CD4-positive, CD25-positive, alpha-beta regulatory T cell (primary cell): ENCODE results near the gene KIF22. TPM values are rescaled to one million over a fixed set of nuclear protein-coding genes. Genes with fewer than 3 reads are reported as not detected.

Experiments
- ATAC-seq, 2 donors: fragments of 150-1000 bp; cut with Tn5 transposase; one replicate each; pipeline ENCODE4 v1.10.0; 2021; ENCODE audit warnings: low read depth in 2 of 2, moderate number of reproducible peaks in 2 of 2, moderate library complexity in 1 of 2
- DNase-seq, 3 donors: peaks; one replicate each; pipeline versions ENCODE4 v3.0.0 to v3.0.0-alpha.2; 2012 to 2022; ENCODE audit warnings: mixed read lengths in 1 of 3
- H3K27ac ChIP-seq: one replicate; pipeline ENCODE4 v1.7.0; 2013; ENCODE audit warnings: mild to moderate bottlenecking, low read length; ENCODE audit not compliant: insufficient read depth, poor library complexity, severe bottlenecking
- H3K27me3 ChIP-seq: one replicate; pipeline ENCODE4 v1.7.0; 2013; ENCODE audit warnings: low read length; ENCODE audit not compliant: control insufficient read depth, insufficient read depth
- H3K36me3 ChIP-seq: one replicate; pipeline ENCODE4 v1.7.0; 2013; ENCODE audit warnings: mild to moderate bottlenecking, low read length, moderate library complexity; ENCODE audit not compliant: control insufficient read depth, insufficient read depth
- H3K4me1 ChIP-seq: 2 replicates; pipeline ENCODE4 v1.7.0; 2013; ENCODE audit warnings: mild to moderate bottlenecking, low read length; ENCODE audit not compliant: insufficient read depth, control insufficient read depth, poor library complexity, severe bottlenecking
- H3K4me3 ChIP-seq: one replicate; pipeline ENCODE4 v1.7.0; 2013; ENCODE audit warnings: low read depth, mild to moderate bottlenecking, low read length, moderate library complexity
- H3K9me3 ChIP-seq, 2 experiments: 1 replicate in 1 of 2; 2 replicates in 1 of 2; pipeline ENCODE4 v1.7.0; 2013; ENCODE audit warnings: low read length in 2 of 2, mild to moderate bottlenecking in 1 of 2, moderate library complexity in 1 of 2; ENCODE audit not compliant: control insufficient read depth in 2 of 2
- H3K27ac Mint-ChIP-seq, 3 donors: one replicate each; pipeline ENCODE4 v1.8.0; 2020 to 2022; ENCODE audit warnings: mild to moderate bottlenecking in 3 of 3, mixed read lengths in 3 of 3, moderate library complexity in 2 of 3
- H3K27me3 Mint-ChIP-seq: one replicate; pipeline ENCODE4 v1.8.0; 2022; ENCODE audit warnings: mild to moderate bottlenecking, mixed read lengths
- H3K36me3 Mint-ChIP-seq: one replicate; pipeline ENCODE4 v1.8.0; 2020; ENCODE audit warnings: mixed read lengths
- H3K4me1 Mint-ChIP-seq, 4 donors: one replicate each; pipeline ENCODE4 v1.8.0; 2020 to 2022; ENCODE audit warnings: mixed read lengths in 4 of 4, mild to moderate bottlenecking in 1 of 4
- H3K4me3 Mint-ChIP-seq, 4 donors: one replicate each; pipeline ENCODE4 v1.8.0; 2020 to 2022; ENCODE audit warnings: mild to moderate bottlenecking in 4 of 4, mixed read lengths in 4 of 4, moderate library complexity in 3 of 4
- H3K9me3 Mint-ChIP-seq, 7 donors: one replicate each; pipeline ENCODE4 v1.8.0; 2020 to 2022; ENCODE audit warnings: mixed read lengths in 7 of 7, mild to moderate bottlenecking in 3 of 7, moderate library complexity in 2 of 7
- polyA plus RNA-seq, 4 donors: library from polyadenylated mRNA; unstranded; fragments of 300-500 nt; fragmentation: Illumina TruSeq; gene quantifications; one replicate each; pipeline ENCODE4 v1.2.3, GENCODE V29; 2021
- total RNA-seq: library from RNA; stranded (reverse); gene quantifications from one replicate; pipeline ENCODE4 v1.2.3, GENCODE V29; 2022

The KIF22 gene
- total and polyA plus RNA-seq, 5 donors from 2014 or later = 49.4 to 89.1 (median 58.4) TPM

DNA sequence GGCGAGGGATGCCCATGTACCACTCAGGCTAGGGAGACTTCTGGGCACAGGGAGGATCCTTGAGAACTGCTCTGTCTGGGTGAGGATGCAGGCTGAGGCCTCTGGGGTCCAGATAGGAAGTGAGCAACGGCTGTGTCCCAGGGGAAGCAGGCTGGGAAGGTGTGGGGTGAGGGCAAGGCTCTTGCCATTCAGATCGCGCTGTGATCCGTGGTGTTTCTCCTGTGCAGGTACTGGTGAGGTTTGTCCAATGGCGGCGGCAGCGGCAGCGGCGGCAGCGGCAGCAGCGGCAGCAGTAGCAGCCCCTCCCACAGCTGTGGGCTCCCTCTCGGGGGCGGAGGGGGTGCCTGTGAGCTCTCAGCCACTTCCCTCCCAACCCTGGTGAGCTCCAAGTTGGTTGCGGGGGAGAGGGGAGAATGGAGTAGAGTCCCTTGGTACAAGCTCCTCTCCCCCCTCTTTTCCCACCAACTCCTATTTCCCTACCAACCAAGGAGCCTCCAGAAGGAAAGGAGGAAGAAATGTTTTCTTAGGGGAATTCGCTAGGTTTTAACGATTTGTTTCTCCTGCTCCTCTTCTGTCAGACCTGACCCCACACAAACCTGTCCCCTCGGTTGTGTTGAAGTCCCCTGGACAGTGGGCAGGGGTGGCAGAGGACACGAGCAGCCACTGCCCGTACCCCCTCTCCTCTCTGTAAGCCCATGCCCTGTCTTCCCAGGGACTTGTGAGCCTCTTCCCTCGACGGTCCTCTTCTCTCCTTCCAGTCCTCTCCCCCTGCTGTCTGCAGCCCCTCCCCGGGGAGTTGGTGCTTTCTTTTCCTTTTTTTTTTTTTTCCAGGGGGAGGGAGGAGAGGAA lies 19.5 kb downstream of the KIF22 start:
- Mint-ChIP-seq H3K27me3 (peaks cover 23% of the 10 kb centered on the region), H3K9me3 (no peaks in the 10 kb centered on the region), H3K4me1 (peaks cover 0 to 65% (median 36%) of the 10 kb centered on the region in 4 donors), H3K4me3 (peak overlapping the region; percentile 86 to 91 (median 90)), H3K36me3 (peaks cover 7% of the 10 kb centered on the region), H3K27ac (peak overlapping the region in 2 of 3 donors; percentile 87 to 89)
- Histone ChIP-seq H3K27ac (peak overlapping the region; percentile 90), H3K36me3 (peaks cover 4% of the 10 kb centered on the region), H3K4me3 (no peak overlapping the region), H3K4me1 (peaks cover 62% of the 10 kb centered on the region), H3K27me3 (no peaks in the 10 kb centered on the region), H3K9me3 (no peaks in the 10 kb centered on the region)
- no peak for ATAC-seq
- DNase-seq = no peak

DNA sequence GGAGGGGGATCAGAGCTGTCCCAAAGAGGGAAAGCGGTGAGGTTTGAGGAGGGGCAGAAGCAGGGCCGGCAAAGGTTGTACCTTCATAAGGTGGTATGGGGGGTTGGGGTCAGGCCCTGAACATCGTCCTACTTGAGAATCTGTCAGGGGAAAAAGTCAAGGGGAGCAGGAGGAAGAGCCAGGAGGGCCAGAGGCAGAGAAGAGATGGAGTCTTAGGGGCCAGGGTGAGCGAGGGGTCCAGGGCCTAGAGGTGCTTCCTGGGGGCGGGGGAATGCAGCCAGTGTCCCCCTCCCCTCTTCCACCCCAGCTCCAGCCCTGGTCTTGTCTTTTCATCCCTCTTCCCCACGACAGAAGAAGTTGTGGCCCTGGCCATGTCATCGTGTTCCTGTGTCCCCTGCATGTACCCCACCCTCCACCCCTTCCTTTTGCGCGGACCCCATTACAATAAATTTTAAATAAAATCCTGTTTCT lies 20.2 kb downstream of the KIF22 start:
- Histone ChIP-seq H3K4me3 (peak overlapping the region; percentile 65), H3K27me3 (no peaks in the 10 kb centered on the region), H3K36me3 (peaks cover 4% of the 10 kb centered on the region), H3K9me3 (no peaks in the 10 kb centered on the region), H3K4me1 (peaks cover 67% of the 10 kb centered on the region), H3K27ac (peak overlapping the region; percentile 90)
- DNase-seq (no peak), ATAC-seq (no peak)
- Mint-ChIP-seq H3K36me3 (peaks cover 4% of the 10 kb centered on the region), H3K9me3 (peaks cover 0 to 1% (median 0%) of the 10 kb centered on the region in 7 donors), H3K4me1 (peaks cover 2 to 66% (median 37%) of the 10 kb centered on the region in 4 donors), H3K27me3 (peaks cover 23% of the 10 kb centered on the region), H3K4me3 (peak overlapping the region; percentile 89 to 96 (median 90)), H3K27ac (peak overlapping the region; percentile 87 to 92 (median 89))

DNA sequence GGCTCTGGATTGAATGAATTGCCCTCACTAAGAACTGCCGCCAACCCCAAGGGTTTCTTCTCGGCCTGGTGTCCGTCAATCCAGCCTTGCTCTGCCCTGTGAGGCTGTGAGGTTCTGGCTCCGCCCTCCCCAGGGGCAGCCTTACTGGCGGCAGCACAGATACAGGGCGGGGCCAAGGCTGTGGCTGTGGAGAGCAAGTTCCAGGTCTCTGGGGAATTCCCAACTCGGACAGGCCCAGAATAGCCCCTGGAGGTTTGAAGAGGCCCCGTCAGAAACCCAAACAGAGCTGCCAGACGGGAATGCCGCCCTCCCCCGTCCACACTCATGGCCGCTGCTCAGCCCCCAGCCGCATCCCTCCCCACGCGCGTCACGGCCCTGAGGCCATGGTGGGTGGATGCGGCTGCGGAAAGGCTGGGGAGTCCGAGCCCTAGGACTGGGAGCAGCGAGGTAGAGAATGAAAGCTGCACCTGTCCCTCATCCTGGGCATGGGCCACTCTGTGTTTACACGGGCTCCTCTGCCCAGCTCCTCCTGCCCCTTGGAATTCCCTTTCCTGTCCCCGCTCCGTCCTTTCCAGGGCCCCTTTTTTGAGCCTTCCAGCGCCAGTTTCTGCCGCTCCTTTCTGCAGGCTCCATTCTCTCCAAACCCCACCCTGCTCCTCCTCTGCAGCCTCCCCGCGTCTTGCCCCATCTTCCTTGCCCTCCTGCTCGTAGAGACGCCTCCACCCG lies 20.8 kb downstream of the KIF22 start:
- Mint-ChIP-seq H3K4me1 (peaks cover 5 to 69% (median 40%) of the 10 kb centered on the region in 4 donors), H3K36me3 (peaks cover 4% of the 10 kb centered on the region), H3K27ac (peak overlapping the region; percentile 82 to 92 (median 87)), H3K9me3 (peaks cover 0 to 2% (median 0%) of the 10 kb centered on the region in 7 donors), H3K4me3 (peak overlapping the region; percentile 89 to 96 (median 90)), H3K27me3 (peaks cover 23% of the 10 kb centered on the region)
- Histone ChIP-seq H3K36me3 (peaks cover 4% of the 10 kb centered on the region), H3K4me3 (peak overlapping the region; percentile 65), H3K4me1 (peaks cover 69% of the 10 kb centered on the region), H3K9me3 (no peaks in the 10 kb centered on the region), H3K27ac (peak overlapping the region; percentile 90), H3K27me3 (no peaks in the 10 kb centered on the region)
- ATAC-seq (peak; percentile 9 to 14), DNase-seq (peak; percentile 51 to 78 (median 67))

DNA sequence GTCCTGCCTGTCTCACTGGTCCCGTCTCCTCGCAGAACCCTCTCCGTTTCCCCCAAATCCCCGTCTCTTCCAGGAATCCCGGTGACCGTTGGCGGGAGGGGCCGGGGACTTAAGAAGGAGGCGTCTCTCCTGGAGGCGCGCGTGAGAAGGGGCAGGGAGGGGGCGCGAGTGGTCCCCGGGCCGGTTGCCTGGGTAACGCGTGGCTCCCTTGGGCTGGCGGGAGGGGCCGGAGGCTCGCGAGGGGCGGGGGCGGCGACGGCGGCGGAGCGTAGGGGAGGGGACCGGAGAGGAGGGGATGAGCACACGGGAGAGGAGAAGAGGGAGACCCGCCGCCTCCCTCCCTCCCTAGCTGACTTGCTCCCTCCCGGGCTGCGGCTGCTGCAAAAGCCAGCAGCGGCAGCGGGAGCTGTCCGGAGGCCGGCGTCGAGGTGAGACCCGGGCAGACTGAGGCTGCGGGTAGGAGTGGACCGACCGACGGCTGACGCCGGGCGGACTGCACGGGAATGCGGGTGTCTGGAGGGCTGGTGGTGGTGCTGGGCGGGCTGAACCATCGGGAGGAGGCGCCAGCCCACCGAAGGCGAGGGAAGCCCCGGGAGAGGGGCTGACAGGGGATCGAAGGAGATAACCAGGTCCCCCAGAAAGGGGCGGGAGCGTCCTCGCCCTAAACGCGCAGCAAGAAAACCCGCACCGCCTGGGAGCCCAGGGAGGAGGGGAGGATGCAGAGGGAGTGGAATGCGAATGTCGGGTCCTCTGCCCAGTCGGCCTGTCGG lies 21.5 kb downstream of the KIF22 start, which contains the start of gene PRRT2:
PRRT2 (plus strand) TSS at position 298 of the 770 bp plus-strand sequence. CDS start 862 bp downstream, outside the sequence.
- peaks cover 0 to 2% (median 0%) of the 10 kb centered on the region in 7 donors for H3K9me3 Mint-ChIP-seq
- peaks cover 5 to 75% (median 40%) of the 10 kb centered on the region in 4 donors for H3K4me1 Mint-ChIP-seq
- peaks cover 23% of the 10 kb centered on the region for H3K27me3 Mint-ChIP-seq
- H3K9me3 ChIP-seq = no peaks in the 10 kb centered on the region
- H3K4me1 ChIP-seq = peaks cover 75% of the 10 kb centered on the region
- no peaks in the 10 kb centered on the region for H3K27me3 ChIP-seq
- peak within 1 kb of the TSS; percentile 89 to 96 (median 90) for H3K4me3 Mint-ChIP-seq
- ATAC-seq (no peak), DNase-seq (peak in 2 of 3 donors; percentile 31 to 59)
- peak within 1 kb of the TSS; percentile 65 for H3K4me3 ChIP-seq
- peak within 1 kb of the TSS; percentile 90 for H3K27ac ChIP-seq
- H3K27ac Mint-ChIP-seq = peak within 1 kb of the TSS; percentile 82 to 92 (median 87)
- peaks cover 4% of the 10 kb centered on the region for H3K36me3 ChIP-seq
- peaks cover 4% of the 10 kb centered on the region for H3K36me3 Mint-ChIP-seq

DNA sequence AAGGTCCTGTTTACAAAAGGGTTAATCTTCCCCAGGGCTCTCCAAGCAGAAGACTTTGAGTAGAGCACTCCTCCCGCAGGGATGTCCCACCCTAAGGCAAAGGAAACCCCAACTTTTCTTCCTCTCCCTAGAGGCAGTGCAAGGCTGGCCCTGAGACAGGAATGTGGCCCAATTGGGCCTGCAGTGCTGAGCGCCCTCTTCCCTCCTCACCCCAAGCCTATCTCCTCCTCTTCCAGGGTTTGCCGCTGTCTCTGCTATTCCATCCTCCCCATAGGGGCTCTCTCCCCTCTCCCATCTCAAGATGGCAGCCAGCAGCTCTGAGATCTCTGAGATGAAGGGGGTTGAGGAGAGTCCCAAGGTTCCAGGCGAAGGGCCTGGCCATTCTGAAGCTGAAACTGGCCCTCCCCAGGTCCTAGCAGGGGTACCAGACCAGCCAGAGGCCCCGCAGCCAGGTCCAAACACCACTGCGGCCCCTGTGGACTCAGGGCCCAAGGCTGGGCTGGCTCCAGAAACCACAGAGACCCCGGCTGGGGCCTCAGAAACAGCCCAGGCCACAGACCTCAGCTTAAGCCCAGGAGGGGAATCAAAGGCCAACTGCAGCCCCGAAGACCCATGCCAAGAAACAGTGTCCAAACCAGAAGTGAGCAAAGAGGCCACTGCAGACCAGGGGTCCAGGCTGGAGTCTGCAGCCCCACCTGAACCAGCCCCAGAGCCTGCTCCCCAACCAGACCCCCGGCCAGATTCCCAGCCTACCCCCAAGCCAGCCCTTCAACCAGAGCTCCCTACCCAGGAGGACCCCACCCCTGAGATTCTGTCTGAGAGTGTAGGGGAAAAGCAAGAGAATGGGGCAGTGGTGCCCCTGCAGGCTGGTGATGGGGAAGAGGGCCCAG lies 22.4 kb downstream of the KIF22 start:
- H3K36me3 ChIP-seq = peaks cover 5% of the 10 kb centered on the region
- Mint-ChIP-seq H3K4me1 (peaks cover 5 to 76% (median 39%) of the 10 kb centered on the region in 4 donors), H3K27ac (peak overlapping the region in 1 of 3 donors; percentile 15), H3K27me3 (peaks cover 18% of the 10 kb centered on the region), H3K36me3 (peaks cover 5% of the 10 kb centered on the region), H3K9me3 (peaks cover 0 to 2% (median 0%) of the 10 kb centered on the region in 7 donors), H3K4me3 (peak overlapping the region; percentile 63 to 91 (median 76))
- H3K9me3 ChIP-seq = no peaks in the 10 kb centered on the region
- H3K4me3 ChIP-seq = no peak overlapping the region
- no peak for DNase-seq
- no peak for ATAC-seq
- peaks cover 74% of the 10 kb centered on the region for H3K4me1 ChIP-seq
- H3K27me3 ChIP-seq = no peaks in the 10 kb centered on the region
- no peak overlapping the region for H3K27ac ChIP-seq

DNA sequence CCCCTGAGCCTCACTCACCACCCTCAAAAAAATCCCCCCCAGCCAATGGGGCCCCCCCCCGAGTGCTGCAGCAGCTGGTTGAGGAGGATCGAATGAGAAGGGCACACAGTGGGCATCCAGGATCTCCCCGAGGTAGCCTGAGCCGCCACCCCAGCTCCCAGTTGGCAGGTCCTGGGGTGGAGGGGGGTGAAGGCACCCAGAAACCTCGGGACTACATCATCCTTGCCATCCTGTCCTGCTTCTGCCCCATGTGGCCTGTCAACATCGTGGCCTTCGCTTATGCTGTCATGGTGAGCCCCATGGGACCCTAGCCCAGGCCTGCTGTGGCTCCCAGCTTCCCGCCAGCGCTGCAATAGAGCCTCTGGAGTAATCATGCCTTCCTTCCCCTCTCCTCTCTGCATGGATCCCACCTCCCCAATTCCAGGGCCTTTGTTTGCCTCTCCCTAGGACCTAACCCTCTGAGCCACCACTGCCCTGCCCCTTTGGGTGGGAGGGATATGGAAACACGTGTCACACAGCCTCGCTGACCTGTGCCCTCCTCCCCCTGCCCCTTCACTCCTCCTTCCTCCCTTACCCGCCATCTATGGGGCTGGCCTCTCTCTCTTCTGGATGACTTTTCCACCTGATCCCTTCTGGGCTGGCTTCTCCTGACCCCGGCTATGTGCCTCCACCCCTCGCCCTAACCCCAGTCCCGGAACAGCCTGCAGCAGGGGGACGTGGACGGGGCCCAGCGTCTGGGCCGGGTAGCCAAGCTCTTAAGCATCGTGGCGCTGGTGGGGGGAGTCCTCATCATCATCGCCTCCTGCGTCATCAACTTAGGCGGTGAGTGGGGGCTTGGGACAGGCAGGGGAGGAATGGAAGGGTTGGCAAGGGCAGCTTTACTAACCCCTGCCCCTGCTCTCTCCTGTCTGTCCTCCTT lies 23.4 kb downstream of the KIF22 start:
- ATAC-seq (no peak), DNase-seq (no peak)
- Mint-ChIP-seq H3K4me1 (peaks cover 5 to 76% (median 40%) of the 10 kb centered on the region in 4 donors), H3K4me3 (peak overlapping the region; percentile 20 to 98 (median 66)), H3K9me3 (peaks cover 0 to 2% (median 0%) of the 10 kb centered on the region in 7 donors), H3K36me3 (peaks cover 6% of the 10 kb centered on the region), H3K27me3 (peaks cover 16% of the 10 kb centered on the region), H3K27ac (peak overlapping the region; percentile 25 to 69 (median 66))
- no peaks in the 10 kb centered on the region for H3K9me3 ChIP-seq
- H3K4me3 ChIP-seq = no peak overlapping the region
- H3K36me3 ChIP-seq = peaks cover 11% of the 10 kb centered on the region
- H3K27me3 ChIP-seq = no peaks in the 10 kb centered on the region
- H3K4me1 ChIP-seq = peaks cover 72% of the 10 kb centered on the region
- H3K27ac ChIP-seq = no peak overlapping the region
